Fibroblast of lung (primary cell): Measurements from ENCODE around the gene GSTA2.

ENCODE experiments used
- EZH2 ChIP-seq: IDR thresholded peaks from 2 replicates; pipeline ENCODE4 v1.5.1; 2012; ENCODE audit warnings: low read length, control low read depth, mild to moderate bottlenecking; ENCODE audit errors: missing control alignments
- TF ChIP-seq, protein P1 (sequence below), 2 donors: IDR thresholded peaks in 1 of 2; conservative IDR thresholded peaks in 1 of 2; 1 replicate in 1 of 2; 2 replicates in 1 of 2; pipeline ENCODE4 v1.5.1; 2011 to 2012; ENCODE audit warnings: low read length in 2 of 2, control low read depth in 1 of 2, inconsistent platforms in 1 of 2, low read depth in 1 of 2, mild to moderate bottlenecking in 1 of 2

DNA sequence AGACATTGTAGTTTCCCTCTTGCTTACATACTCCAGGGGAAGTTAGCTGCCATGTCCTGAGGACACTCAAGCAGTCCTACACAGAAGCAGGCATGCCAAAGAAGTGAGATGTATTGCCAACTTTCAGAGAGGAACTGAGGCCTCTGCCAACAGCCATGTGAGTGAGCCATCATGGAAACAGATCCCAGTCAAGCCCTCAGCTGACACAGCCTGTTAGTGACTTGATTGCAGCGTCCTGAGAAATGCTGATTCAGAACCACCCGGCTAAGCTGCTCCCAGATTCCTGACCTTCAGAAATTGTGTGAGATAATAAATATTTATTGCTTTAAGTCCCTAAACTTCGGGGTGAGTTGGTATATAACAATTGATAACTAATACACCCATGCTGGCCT, 38.1 kb downstream of the GSTA2 start:
- TF ChIP-seq, protein P1, sequence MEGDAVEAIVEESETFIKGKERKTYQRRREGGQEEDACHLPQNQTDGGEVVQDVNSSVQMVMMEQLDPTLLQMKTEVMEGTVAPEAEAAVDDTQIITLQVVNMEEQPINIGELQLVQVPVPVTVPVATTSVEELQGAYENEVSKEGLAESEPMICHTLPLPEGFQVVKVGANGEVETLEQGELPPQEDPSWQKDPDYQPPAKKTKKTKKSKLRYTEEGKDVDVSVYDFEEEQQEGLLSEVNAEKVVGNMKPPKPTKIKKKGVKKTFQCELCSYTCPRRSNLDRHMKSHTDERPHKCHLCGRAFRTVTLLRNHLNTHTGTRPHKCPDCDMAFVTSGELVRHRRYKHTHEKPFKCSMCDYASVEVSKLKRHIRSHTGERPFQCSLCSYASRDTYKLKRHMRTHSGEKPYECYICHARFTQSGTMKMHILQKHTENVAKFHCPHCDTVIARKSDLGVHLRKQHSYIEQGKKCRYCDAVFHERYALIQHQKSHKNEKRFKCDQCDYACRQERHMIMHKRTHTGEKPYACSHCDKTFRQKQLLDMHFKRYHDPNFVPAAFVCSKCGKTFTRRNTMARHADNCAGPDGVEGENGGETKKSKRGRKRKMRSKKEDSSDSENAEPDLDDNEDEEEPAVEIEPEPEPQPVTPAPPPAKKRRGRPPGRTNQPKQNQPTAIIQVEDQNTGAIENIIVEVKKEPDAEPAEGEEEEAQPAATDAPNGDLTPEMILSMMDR (conservative IDR thresholded peaks at IDR 0.05 in 1 of 2, IDR thresholded peaks at IDR 0.05 in 1 of 2; ENCODE audit: low read depth in 1 of 2, low read length in 2 of 2) = no peak
- TF ChIP-seq EZH2 = no peak
